Skeletal muscle cell (primary cell): Measurements from ENCODE around the gene B4GALNT4.
"Not testable (repeated sequence)": the region's sequence is repeated elsewhere in the genome, so short reads cannot be mapped to it uniquely, and the experiment has no call there.

Experiments used
- DNase-seq: peaks from one replicate; pipeline ENCODE4 v3.0.0-alpha.2; 2010; ENCODE audit warnings: low read depth
- H3K4me3 ChIP-seq: 2 replicates; pipeline ENCODE4 v1.5.1; 2011; ENCODE audit warnings: low read depth, mild to moderate bottlenecking, control low read depth, low read length, moderate library complexity

Gene B4GALNT4

DNA sequence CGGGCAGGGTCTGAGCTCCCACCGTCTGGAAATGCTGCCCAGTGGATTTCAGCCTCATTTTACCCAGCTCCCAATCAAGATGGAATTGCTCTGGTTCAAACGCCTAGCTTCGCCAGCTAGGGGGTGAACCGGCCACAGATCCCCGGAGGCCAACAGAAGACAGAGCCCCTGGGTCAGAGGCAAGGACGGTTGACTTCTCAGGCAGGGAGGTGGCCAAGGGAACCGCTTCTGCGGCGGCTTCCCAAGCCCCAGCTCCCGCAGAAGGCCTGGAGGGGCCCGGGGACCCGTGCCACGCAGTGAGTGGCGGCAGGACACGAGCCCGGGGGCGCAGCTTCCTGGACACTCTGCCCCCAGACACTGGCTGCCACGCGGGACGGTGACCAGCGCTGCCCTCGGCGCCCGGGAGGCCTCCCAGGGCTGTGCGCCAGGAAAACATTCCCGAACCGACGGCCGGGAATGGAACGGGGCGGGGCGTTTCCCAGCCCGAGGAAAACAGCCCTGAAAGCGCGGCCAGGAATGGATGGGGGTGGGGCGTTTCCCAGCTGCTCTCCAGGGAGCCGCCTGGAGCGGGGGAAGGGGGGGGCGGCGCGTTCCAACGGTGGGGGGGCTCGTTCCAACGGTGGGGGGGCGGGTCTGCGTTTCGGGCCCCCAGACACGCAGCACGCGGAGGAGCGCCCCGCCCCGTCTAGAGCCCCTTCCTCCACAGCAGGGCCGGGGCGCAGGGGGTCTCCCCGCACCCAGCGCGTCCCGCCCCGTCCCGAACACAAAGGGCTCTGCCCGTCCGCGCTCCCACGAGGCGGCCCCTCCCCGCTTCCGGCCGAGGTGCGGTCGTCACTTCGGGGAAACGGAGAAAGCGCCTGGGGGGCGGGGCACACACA lies 13.5 kb upstream of the B4GALNT4 start:
- peak overlapping the region; percentile 25 for H3K4me3 ChIP-seq
- DNase-seq = peak; percentile 92

DNA sequence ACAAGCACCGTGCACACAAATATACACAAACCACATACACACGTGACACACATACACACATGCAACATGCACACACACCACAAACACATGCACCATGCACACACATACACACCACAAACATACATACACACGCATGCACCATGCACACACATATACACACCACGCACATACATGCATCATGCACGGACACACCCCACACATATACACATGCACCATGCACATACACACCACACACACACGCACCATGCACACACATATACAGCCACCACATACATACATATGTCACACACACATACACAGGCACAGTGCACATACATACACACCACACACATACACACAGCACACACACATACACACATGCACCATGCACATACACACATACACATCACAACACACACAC lies 12.7 kb upstream of the B4GALNT4 start:
- H3K4me3 ChIP-seq = no peak overlapping the region
- DNase-seq = no peak

GRCh38 chr11:357582-357981 lies 11.7 kb upstream of the B4GALNT4 start:
- DNase-seq = no peak
- no peak overlapping the region for H3K4me3 ChIP-seq

DNA sequence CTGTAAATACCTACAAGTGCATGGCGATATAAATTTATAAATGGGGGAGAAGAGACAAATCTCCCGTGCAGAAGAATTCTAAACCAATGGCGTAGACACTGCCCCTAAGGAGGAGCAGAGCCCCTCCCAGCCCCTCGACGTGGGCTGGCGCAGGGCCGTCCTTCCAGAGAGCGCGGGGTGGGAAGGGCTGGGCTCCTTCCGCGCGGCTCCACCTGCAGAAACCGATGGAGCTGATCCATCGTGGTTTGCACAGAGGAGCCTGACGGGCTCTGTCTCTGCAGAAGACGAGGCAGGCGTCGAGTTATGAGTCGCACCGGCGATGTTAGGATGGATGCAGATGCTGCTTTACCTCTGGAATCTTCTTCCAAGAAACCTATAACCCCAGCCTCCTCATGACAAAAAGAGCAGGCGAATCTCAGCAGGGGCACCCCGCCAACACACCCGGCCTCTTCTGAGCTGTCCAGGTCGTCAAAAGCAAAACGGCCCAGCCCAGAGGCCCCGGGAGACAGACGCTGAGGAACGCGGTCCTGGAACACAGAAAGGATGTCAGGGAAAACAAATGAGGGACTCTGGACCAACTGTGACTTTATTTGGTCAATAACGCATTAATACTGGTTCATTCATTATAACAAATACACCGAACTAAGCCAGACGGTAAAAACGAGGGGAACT lies 11.0 kb upstream of the B4GALNT4 start:
- H3K4me3 ChIP-seq = no peak overlapping the region
- no peak for DNase-seq

DNA sequence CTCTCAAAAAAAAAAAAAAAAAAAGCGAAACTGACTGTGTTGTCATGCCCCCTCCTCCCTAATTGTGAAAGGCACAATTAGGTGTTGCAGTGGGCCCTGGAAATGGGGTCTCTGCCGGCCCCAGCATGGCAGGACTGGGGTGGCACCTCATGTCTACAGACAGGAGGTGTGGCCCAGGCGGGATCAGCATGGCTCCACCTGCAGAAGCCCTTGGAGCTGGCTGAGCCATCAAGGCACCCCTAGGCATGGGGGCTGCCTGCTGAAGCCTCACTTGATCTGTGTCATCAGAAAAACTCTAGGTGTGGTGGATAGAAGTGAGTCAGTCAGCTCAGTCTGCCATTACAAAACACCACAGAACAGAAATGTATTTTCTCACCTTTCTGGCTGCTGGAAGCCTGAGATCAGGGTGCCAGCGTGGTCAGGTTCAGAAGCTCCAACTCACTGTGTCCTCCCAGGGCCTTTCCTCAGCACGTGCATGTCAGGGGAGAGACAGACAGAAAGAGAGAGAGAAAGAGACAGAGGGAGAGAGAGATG lies 10.1 kb upstream of the B4GALNT4 start:
- DNase-seq = no peak
- H3K4me3 ChIP-seq = no peak overlapping the region

GRCh38 chr11:360326-361280 lies 8.7 kb upstream of the B4GALNT4 start:
- no peak overlapping the region for H3K4me3 ChIP-seq
- no peak for DNase-seq

DNA sequence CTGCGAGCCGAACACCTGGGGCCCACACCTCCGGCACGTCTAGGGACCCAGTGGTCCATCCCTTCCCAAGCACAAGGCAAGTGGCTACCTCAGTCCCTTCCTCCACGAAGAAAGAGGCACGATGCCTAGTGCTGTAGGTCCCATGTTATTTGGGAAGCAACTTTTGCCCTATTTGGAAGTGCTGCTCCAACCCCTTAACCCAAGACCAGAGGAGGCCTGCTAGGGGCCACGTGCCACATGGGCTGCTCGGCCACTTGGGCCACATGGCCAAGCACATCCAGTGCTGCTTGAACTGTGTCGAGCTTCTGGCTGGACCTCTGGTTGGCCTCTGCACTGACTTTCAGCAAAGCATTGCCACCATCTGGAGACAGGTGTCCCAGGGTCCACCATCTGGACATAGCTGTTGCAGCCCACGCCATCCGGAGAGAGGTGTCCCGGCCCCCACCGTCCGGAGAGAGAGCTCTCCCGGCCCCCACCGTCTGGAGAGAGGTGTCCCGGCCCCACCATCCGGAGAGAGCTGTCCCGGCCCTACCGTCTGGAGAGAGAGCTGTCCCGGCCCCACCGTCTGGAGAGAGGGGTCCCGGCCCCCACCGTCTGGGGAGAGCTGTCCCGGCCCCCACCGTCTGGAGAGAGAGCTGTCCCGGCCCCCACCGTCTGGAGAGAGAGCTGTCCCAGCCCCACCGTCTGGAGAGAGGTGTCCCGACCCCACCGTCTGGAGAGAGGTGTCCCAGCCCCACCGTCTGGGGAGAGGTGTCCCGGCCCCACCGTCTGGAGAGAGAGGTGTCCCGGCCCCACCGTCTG lies 6.5 kb upstream of the B4GALNT4 start:
- no peak for DNase-seq
- H3K4me3 ChIP-seq = no peak overlapping the region

DNA sequence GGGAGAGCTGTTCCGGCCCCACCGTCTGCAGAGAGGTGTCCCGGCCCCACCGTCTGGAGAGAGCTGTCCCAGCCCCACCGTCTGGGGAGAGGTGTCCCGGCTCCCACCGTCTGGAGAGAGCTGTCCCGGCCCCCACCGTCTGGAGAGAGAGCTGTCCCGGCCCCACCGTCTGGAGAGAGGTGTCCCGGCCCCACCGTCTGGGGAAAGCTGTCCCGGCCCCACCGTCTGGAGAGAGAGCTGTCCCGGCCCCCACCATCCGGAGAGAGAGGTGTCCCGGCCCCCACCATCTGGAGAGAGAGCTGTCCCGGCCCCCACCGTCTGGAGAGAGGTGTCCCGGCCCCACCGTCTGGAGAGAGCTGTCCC lies 5.9 kb upstream of the B4GALNT4 start:
- not testable (repeated sequence) for DNase-seq, H3K4me3 ChIP-seq

DNA sequence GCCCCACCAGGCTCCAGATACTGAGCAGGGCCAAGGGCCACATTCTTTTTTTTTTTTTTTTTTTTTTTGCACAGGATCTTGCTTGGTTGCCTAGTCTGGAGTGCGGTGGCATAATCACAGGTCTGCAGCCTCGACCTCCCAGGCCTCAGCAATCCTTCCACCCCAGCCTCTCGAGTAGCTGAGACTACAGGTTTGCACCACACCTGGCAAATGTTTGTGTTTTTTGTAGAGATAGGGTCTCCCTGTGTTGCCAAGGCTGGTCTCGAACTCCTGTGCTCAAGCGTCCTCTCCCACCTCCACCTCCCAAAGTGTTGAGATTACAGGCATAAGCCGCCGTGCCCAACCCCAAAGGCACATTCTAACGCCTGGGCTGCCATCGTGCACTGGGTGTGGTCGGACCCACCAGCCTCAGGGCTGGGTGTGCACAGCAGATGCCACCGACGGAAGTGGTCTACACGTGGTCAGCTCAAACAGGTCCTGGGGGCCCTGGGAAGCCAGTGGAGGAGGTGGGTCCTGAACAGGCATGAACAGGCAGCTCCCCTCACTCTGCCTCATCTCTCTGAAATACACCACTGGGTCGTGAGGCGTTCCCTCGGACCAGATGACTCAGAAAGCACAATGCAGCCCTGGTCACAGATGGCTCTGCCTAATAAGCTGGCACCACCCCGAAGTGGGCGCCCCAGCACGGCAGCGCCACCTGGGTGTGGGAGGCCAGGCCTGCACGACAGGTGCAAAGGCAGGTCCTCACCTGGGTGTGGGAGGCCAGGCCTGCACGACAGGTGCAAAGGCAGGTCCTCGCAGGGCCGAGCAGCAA lies 5.1 kb upstream of the B4GALNT4 start:
- no peak for DNase-seq
- no peak overlapping the region for H3K4me3 ChIP-seq

DNA sequence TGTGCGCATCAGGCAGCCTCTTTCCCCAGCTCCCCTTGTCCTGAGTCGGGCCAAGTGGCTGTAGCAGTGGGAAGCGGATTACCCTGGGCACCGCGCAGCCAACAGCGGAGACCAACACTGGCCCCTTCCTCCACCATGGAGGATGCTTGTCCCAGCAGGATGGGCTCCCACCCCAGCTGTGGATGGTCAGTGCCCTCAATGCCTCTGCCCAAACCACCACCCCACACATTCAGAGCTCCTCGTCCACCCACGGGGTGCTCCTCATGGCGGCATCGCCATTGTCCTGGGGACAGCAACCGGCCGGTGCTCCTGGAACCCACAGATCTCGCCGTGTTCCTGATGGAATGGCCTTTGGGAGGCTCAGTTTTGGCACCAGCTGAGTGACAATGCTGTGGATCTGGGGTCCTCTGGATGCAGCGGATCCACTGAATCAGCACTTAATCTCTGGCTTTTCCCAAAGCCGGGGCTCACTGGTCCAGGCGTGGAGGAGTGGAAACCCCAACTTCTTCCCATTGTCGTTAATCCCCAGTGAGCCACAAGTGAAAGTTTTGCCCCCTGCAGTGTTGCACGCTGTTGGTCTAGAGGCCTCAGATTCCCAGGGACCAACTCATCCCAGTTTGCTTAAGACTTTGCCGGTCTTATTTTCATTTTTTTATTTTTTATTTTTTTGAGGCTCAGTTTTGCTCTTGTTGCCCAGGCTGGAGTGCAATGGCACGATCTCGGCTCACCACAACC lies 4.1 kb upstream of the B4GALNT4 start:
- no peak for DNase-seq
- H3K4me3 ChIP-seq = no peak overlapping the region

GRCh38 chr11:365831-366230 lies 3.5 kb upstream of the B4GALNT4 start:
- no peak for DNase-seq
- H3K4me3 ChIP-seq = no peak overlapping the region

- DNase-seq = no peak
- no peak overlapping the region for H3K4me3 ChIP-seq
Measured at GRCh38 chr11:367956-368413, 1.3 kb upstream of the B4GALNT4 start.

DNA sequence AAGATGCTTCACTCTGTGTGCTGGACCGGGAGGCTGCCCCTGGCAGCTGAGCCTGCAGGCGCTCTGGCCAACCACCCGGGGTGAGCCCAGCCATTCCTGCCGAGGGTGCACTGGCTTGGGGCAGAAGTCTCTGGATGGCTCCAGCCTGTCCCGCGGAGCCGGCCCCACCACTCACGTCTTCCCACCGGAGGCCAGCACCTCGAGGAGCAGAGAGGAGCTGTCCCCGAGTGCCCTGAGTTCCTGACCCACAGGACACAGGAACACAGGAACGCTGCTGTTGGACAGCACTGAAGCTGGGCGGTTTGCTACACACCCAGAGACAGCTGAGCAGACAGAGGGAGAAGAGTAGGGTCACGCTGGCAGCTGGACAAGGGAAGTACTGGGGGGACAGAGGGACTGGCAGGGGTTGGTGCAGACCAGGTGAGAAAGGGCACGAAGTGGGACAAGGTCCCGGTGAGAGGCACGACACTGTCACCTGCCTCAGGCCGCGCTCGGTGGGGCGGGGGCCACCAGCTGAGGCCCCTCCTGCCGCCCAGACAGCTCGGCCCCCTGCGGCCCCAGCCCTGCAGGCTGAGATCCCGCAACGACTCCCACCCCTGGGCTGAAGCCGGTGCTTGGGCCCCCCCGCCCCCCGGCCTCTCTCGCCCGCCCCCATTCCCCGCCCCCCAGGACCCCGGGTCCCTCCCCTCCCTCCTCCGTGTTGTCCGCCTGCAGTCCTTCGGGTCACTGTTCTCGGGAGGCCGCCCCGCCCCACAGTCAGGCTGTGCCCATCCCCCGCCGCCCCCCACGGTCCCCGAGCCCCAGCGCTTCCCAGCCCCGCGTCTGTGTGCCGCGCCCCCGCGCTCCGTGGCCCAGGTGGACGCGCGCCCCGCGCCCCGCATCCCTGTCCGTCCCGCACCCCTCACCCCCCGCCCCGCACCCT lies 624 bp upstream of the B4GALNT4 start:
- peak overlapping the region; percentile 34 for H3K4me3 ChIP-seq
- no peak for DNase-seq

DNA sequence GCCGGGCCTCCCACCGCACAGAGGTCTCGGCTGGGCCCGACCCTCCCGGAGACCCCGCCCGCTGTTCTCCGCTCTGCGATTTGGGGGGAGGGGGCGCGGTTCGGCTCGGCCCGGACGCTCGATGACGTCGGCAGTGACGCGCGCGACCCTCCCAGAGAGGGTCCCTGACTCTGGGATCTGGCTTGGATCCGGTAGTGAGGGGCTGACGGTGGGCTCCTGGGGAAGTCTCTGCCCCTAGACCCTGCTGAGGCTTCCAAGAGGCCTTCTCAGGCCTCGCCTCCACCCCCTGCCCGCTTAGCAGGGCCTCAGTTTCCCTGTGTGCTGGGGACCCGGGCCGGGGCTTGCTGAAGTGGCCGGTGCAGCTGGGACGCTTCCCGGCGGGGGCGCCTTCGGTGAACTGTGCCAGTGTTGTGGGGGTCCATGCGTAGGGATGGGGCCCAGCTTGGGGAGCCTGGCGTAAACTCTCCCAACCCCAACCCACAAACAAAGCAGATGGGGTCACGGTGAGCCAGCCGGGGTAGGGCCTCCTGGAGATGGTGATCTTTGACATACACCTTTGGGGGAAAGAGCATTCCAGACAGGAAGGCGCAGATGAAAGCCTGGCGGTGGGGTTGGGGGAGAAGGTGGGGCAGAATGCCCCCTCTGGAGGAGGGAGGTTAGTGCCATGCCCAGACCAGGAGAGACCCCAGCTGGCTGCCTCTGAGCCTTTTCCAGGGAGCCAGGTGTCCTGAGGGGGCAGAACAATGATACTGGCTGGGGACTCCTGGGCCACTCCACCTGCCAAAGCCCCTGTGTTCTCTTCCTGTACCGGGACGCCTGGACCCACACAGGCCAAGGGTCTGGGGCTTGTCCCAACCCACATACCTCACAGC lies 1.0 kb downstream of the B4GALNT4 start:
- H3K4me3 ChIP-seq = peak overlapping the region; percentile 53

GRCh38 chr11:371051-371450 lies 1.8 kb downstream of the B4GALNT4 start:
- no peak for DNase-seq
- H3K4me3 ChIP-seq = no peak overlapping the region

More for the DNA sequence above, 1.0 kb downstream of the B4GALNT4 start:
- no peak for DNase-seq
